Gastroesophageal sphincter (tissue), 3 donors: ENCODE data around the gene OR51G2.

ENCODE experiments used
- EP300 ChIP-seq: sonication (generic); formaldehyde crosslinking; IDR thresholded peaks from one replicate; pipeline ENCODE4 v1.6.1; 2017; ENCODE audit warnings: antibody characterized with exemption, mild to moderate bottlenecking
- TF ChIP-seq, protein P1 (sequence below), 4 experiments: fragments of 200-600 bp in 2 of 4; fragments of 450-650 bp in 2 of 4; sonication (generic) in 1 of 4; IDR thresholded peaks; one replicate each; pipeline ENCODE4 v1.5.1; 2017 to 2019; ENCODE audit warnings: antibody characterized with exemption in 4 of 4, mild to moderate bottlenecking in 2 of 4, moderate library complexity in 2 of 4

DNA sequence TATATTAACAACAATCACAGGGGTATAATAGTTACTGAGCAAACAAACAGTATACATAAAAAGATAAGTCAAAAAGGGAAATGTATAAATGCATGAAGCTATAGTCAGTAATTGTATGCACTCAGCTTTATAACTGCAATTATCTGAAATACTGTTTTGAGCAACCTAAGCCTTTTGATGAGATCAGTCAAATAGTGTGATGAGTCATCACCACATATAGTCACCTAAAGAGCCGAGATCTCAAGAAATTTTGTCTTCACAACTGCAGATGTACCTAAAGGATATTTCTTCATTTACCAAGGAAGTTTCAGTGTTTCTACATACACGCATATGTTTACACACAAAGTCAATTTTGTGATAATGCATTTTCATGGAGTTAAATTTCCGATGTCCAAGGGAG lies 41.7 kb upstream of the OR51G2 start:
- no peak for TF ChIP-seq EP300
- TF ChIP-seq, protein P1, sequence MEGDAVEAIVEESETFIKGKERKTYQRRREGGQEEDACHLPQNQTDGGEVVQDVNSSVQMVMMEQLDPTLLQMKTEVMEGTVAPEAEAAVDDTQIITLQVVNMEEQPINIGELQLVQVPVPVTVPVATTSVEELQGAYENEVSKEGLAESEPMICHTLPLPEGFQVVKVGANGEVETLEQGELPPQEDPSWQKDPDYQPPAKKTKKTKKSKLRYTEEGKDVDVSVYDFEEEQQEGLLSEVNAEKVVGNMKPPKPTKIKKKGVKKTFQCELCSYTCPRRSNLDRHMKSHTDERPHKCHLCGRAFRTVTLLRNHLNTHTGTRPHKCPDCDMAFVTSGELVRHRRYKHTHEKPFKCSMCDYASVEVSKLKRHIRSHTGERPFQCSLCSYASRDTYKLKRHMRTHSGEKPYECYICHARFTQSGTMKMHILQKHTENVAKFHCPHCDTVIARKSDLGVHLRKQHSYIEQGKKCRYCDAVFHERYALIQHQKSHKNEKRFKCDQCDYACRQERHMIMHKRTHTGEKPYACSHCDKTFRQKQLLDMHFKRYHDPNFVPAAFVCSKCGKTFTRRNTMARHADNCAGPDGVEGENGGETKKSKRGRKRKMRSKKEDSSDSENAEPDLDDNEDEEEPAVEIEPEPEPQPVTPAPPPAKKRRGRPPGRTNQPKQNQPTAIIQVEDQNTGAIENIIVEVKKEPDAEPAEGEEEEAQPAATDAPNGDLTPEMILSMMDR (IDR thresholded peaks at IDR 0.05) = no peak
